Spinal cord (tissue), 10 donors: ENCODE results near the gene RBP5. TPM values are rescaled to one million over a fixed set of nuclear protein-coding genes. Genes with fewer than 3 reads are reported as not detected.

ENCODE experiments used
- DNase-seq, 6 donors: peaks; one replicate each; pipeline versions ENCODE4 v3.0.0 to v3.0.0-alpha.2; 2013 to 2015; ENCODE audit warnings: low spot score in 6 of 6, low read depth in 4 of 6
- H3K27ac ChIP-seq: one replicate; pipeline ENCODE4 v1.5.1; 2013; ENCODE audit warnings: low read depth, low read length, control low read depth
- H3K27me3 ChIP-seq: one replicate; pipeline ENCODE4 v1.6.1; 2013; ENCODE audit warnings: low read length; ENCODE audit not compliant: control insufficient read depth, insufficient read depth
- H3K36me3 ChIP-seq: one replicate; pipeline ENCODE4 v1.6.1; 2013; ENCODE audit warnings: low read length; ENCODE audit not compliant: control insufficient read depth, insufficient read depth
- H3K4me1 ChIP-seq: one replicate; pipeline ENCODE4 v1.6.1; 2013; ENCODE audit warnings: low read length; ENCODE audit not compliant: control insufficient read depth, insufficient read depth
- H3K4me3 ChIP-seq: one replicate; pipeline ENCODE4 v1.5.1; 2013; ENCODE audit warnings: low read depth, low read length, control low read depth
- H3K9me3 ChIP-seq: one replicate; pipeline ENCODE4 v1.6.1; 2013; ENCODE audit warnings: low read length; ENCODE audit not compliant: control insufficient read depth, insufficient read depth
- WGBS: methylation state at CpG from one replicate; pipeline ENCODE4 v1.1.5; 2013; ENCODE audit warnings: missing lambda C conversion rate; ENCODE audit not compliant: insufficient coverage; 5-methylcytosine and 5-hydroxymethylcytosine counted together
- polyA plus RNA-seq, 2 donors: library from polyadenylated mRNA; unstranded; fragments of 120-200 nt; gene quantifications; one replicate each; pipeline ENCODE4 v1.2.1, GENCODE V29; 2013; ENCODE audit not compliant: insufficient read length in 2 of 2
- total RNA-seq, 2 donors: library from RNA; depleted of rRNA in 1 of 2; stranded (reverse); fragments of 120-200 nt in 1 of 2; fragments of >200 nt in 1 of 2; gene quantifications; one replicate each; pipeline versions ENCODE4 v1.2.3 to v1.2.4, GENCODE V29; 2013 to 2014
- donor health status: healthy.

The RBP5 gene
- total and polyA plus RNA-seq, 4 donors: 0.20 to 5.1 (median 2.1) TPM

- no peak for DNase-seq
- H3K4me3 ChIP-seq: no peak overlapping the region
- no peak overlapping the region for H3K27ac ChIP-seq
- WGBS: 95% methylated on average over 11 of the region's 11 CpGs
- H3K9me3 ChIP-seq: no peaks in the 10 kb centered on the region
- H3K4me1 ChIP-seq: peaks cover 21% of the 10 kb centered on the region
- H3K36me3 ChIP-seq: peaks cover 16% of the 10 kb centered on the region
- H3K27me3 ChIP-seq: no peaks in the 10 kb centered on the region
Observed at GRCh38 chr12:7089196-7089871, 39.4 kb downstream of the RBP5 start.

GRCh38 chr12:7083125-7083524, 45.6 kb downstream of the RBP5 start:
- Histone ChIP-seq H3K9me3 (no peaks in the 10 kb centered on the region), H3K27me3 (no peaks in the 10 kb centered on the region), H3K4me3 (no peak overlapping the region), H3K4me1 (no peaks in the 10 kb centered on the region), H3K27ac (no peak overlapping the region), H3K36me3 (peaks cover 21% of the 10 kb centered on the region)
- DNase-seq: no peak

- peaks cover 21% of the 10 kb centered on the region for H3K36me3 ChIP-seq
Observed at GRCh38 chr12:7081037-7081436, 47.7 kb downstream of the RBP5 start.

GRCh38 chr12:7079826-7080125, 48.9 kb downstream of the RBP5 start:
- Histone ChIP-seq H3K27me3 (no peaks in the 10 kb centered on the region), H3K36me3 (peaks cover 15% of the 10 kb centered on the region), H3K4me3 (no peak overlapping the region), H3K27ac (no peak overlapping the region), H3K4me1 (no peaks in the 10 kb centered on the region), H3K9me3 (no peaks in the 10 kb centered on the region)
- no peak for DNase-seq

More at GRCh38 chr12:7081037-7081436, 47.7 kb downstream of the RBP5 start:
- H3K27me3 ChIP-seq: no peaks in the 10 kb centered on the region
- no peak overlapping the region for H3K4me3 ChIP-seq
- H3K9me3 ChIP-seq: no peaks in the 10 kb centered on the region
- no peak for DNase-seq
- 87% methylated on average over 13 of the region's 14 CpGs for WGBS
- H3K27ac ChIP-seq: no peak overlapping the region
- H3K4me1 ChIP-seq: no peaks in the 10 kb centered on the region

- no peak for DNase-seq
- WGBS: no CpG with 5 or more reads among the region's 4 CpGs
- H3K4me3 ChIP-seq: no peak overlapping the region
- H3K4me1 ChIP-seq: no peaks in the 10 kb centered on the region
- H3K27ac ChIP-seq: no peak overlapping the region
- peaks cover 9% of the 10 kb centered on the region for H3K36me3 ChIP-seq
- no peaks in the 10 kb centered on the region for H3K27me3 ChIP-seq
- no peaks in the 10 kb centered on the region for H3K9me3 ChIP-seq
Observed at GRCh38 chr12:7078163-7078562, 50.5 kb downstream of the RBP5 start.

GRCh38 chr12:7076493-7076892, 52.2 kb downstream of the RBP5 start:
- no peaks in the 10 kb centered on the region for H3K9me3 ChIP-seq
- no peaks in the 10 kb centered on the region for H3K27me3 ChIP-seq
- no peaks in the 10 kb centered on the region for H3K4me1 ChIP-seq
- no peak for DNase-seq
- H3K4me3 ChIP-seq: no peak overlapping the region
- H3K27ac ChIP-seq: no peak overlapping the region
- WGBS: 85% methylated on average over 4 of the region's 4 CpGs
- H3K36me3 ChIP-seq: peaks cover 7% of the 10 kb centered on the region

GRCh38 chr12:7075939-7076338, 52.8 kb downstream of the RBP5 start:
- 75% methylated on average over 2 of the region's 3 CpGs for WGBS
- Histone ChIP-seq H3K9me3 (no peaks in the 10 kb centered on the region), H3K27ac (no peak overlapping the region), H3K27me3 (no peaks in the 10 kb centered on the region), H3K4me1 (no peaks in the 10 kb centered on the region), H3K36me3 (peaks cover 4% of the 10 kb centered on the region), H3K4me3 (no peak overlapping the region)
- no peak for DNase-seq

GRCh38 chr12:7075518-7075917, 53.2 kb downstream of the RBP5 start:
- Histone ChIP-seq H3K27ac (no peak overlapping the region), H3K4me3 (no peak overlapping the region), H3K36me3 (peaks cover 2% of the 10 kb centered on the region), H3K27me3 (no peaks in the 10 kb centered on the region), H3K9me3 (no peaks in the 10 kb centered on the region), H3K4me1 (no peaks in the 10 kb centered on the region)
- WGBS: 80% methylated on average over 3 of the region's 3 CpGs
- DNase-seq: no peak

GRCh38 chr12:7073946-7074345, 54.7 kb downstream of the RBP5 start:
- Histone ChIP-seq H3K4me1 (no peaks in the 10 kb centered on the region), H3K27ac (no peak overlapping the region), H3K27me3 (no peaks in the 10 kb centered on the region), H3K9me3 (no peaks in the 10 kb centered on the region), H3K36me3 (no peaks in the 10 kb centered on the region), H3K4me3 (no peak overlapping the region)
- peak in 1 of 6 donors; percentile 18 for DNase-seq
- WGBS: no CpG with 5 or more reads among the region's 1 CpG
